ENCODE measurements around the gene SPHK2.

GRCh38 chr19:48661711-48662090 is 42.4 kb downstream of the SPHK2 start:
- TF ChIP-seq YY1 (IDR thresholded peaks at IDR 0.05; ENCODE audit: insufficient read depth, insufficient read length): no peak
- TF ChIP-seq ZNF274 (IDR thresholded peaks at IDR 0.05; ENCODE audit: low read depth, low read length): no peak
- no peak for TF ChIP-seq SUZ12 (IDR thresholded peaks at IDR 0.05; ENCODE audit: extremely low read depth, insufficient read depth, insufficient read length)
